Kidney glomerular epithelial cell (primary cell): ENCODE data around the gene CFAP119.
"Not testable (repeated sequence)": the region's sequence is repeated elsewhere in the genome, so short reads cannot be mapped to it uniquely, and the experiment has no call there.

Experiments
- DNase-seq: peaks from one replicate; lab custom pipeline; 2025; lab: John Stamatoyannopoulos, UW

The CFAP119 gene

GRCh38 chr16:30761928-30762902 is at the start of gene CFAP119, which contains the start of gene RNF40:
Gene CFAP119 (minus strand): TSS chr16:30762062. CDS start chr16:30761748, 314 bp downstream.
Gene RNF40 (plus strand): TSS chr16:30762322. CDS start chr16:30762546, 224 bp downstream.
- peak; percentile 98 for DNase-seq

- DNase-seq, result not testable (repeated sequence)
Observed at GRCh38 chr16:30809675-30810074, 47.8 kb upstream of the CFAP119 start.

- not testable (repeated sequence) for DNase-seq
Observed at GRCh38 chr16:30808890-30809426, 47.1 kb upstream of the CFAP119 start.

DNA sequence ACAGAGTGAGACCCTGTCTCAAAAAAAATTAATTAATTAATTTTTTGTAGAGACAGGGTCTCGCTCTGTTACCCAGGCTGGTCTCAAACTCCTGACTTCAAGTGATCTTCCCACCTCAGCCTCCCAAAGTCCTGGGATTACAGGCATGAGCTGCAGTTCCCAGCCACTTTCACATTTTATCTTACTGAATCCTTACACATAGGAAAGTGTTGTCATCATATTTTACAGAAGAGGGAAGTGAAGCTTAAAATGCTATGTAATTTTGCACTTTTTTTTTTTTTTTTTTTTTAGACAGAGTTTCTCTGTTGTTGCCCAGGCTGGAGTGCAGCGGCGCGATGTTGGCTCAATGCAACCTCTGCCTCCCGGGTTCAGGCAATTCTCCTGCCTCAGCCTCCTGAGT is 46.3 kb upstream of the CFAP119 start:
- no peak for DNase-seq

DNA sequence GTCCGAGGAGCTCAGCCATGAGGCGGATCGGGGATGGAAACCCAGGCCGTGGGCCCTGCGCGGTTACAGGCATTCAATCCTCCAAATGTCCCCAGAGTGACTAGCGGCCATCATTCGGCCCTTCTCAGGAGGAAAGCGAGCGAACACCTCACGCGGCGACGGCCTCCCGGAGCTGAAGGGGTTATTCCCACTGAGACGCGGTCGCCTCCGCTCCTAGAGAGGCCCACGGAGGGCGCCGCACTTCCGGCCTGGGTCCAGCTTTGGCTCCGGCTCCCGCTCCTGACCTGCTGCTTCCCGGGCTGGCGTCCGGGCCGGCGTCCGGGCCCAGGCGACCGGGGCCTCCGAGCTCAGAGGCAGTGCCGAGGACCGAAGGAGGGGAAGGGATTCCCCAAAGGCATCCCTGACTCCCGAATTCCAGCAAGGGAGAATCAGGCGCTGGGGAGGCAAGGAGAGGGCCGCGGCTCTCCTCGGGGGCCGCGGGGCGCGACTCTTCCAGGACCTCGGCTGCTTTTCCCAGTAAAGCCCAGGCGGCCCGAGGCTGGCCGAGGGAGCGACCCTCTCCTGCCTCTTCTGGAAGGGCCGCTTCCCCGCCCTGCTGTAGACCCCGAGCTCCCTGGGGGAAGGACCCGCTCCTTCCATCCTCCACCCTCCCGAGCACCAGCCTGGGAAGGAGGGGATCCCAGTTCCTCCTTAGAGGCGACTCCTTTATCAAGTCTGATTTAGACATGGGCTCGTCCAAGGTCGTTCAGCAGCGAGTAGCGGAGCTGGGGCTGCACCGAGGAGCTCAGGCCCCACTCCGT is 43.7 kb upstream of the CFAP119 start:
- peak; percentile 74 for DNase-seq

DNA sequence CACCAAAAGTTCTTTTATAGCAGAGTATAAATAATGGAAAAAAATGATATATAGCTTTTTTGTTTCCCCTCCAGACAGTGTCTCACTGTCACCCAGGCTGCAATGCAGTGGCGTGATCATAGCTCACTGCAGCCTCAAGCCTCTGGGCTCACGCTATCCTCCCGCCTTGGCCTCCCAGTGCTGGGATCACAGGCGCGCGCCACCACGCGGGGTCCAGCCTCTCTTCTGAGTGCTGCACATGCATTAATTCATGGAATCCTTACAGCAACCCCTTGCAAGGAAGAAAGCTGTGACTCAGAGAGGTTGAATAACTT is 43.2 kb upstream of the CFAP119 start:
- no peak for DNase-seq

DNA sequence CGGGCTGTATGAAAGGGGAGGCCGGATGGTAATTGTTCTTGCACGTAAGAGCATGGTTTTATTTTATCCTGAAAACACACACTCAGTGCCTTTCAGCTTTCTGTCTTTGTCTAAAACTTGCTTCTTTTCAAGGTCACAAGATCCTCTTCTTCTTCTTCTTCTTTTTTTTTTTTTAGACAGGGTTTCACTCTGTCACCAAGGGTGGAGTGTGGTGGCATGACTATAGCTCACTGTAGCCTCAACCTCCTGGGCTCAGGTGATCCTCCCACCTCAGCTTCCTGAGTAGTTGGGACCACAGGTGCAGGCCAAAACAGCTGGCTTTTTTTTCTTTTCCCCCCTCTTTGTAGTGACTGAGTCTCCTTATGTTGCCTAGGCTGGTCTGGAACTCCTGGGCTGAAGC is 41.1 kb upstream of the CFAP119 start:
- DNase-seq, result no peak

- DNase-seq, result no peak
Observed at GRCh38 chr16:30797670-30798309, 35.9 kb upstream of the CFAP119 start.

- DNase-seq, result no peak
Observed at GRCh38 chr16:30794634-30795033, 32.8 kb upstream of the CFAP119 start.

DNA sequence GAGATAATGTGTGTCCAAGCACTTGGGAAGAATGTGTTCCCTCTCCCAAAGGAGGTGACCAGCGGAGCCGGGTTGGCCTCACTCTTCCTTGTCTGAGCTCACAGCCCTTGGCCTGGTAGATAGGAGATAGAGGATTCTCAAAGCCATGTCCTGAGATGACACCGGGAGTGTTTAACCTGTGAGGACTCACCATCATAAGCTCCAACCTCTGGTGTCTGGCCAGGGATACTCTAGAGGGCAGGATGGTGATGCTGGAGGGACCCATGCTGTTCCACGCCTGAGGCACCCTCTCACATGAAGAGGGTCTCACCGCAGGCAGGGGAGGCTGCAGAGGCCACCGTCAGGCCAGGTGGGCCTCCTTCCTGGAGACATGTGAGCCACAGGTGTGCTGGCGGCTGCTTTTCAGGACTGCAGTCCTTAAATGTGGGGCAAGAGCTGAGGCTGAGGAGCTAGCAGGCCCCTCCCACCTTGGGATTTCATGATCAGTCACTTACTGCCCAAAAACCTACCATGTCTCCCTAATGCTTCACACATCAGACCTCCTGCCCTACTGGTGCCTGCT is 31.7 kb upstream of the CFAP119 start:
- no peak for DNase-seq

DNA sequence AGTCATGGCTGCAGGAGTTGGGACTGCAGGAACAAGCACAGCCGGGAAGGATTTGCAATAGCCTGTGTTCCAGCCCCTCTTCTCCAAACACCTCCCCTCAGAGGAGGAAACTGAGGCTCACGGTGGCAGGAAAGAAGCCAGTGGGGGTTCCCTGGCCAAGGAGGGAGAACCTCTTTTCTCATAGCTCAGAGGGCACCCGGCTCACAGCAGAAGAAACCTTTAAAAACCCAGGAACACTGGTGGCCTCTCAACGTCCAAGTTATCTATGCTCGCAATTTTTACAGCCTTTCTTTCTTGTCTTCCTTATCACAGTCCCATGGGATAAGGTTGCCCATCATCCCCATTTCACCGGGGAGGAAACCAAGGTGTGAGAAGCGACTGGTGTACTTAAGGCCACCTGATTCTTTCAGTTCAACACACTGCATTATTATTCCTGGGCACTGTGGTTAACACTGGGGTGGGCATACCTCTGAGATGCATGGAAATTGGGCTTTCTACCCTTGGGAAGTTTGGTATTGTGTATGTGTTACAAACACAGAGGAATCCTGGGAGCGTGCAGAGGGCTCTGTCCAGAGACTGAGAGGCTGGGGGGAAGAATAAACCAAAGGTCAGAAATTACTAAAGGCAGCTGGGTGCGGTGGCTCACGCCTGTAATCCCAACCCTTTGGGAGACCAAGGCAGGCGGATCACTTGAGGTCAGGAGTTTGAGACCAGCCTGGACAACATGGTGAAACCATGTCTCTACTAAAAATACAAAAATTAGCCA is 25.9 kb upstream of the CFAP119 start:
- DNase-seq, result peak; percentile 5

- peak; percentile 20 for DNase-seq
Observed at GRCh38 chr16:30786936-30787612, 25.2 kb upstream of the CFAP119 start, which contains the start of gene ZNF629. Gene ZNF629 (minus strand): TSS chr16:30787205. CDS start chr16:30784482, 2,723 bp downstream.

GRCh38 chr16:30786115-30786935 is 24.5 kb upstream of the CFAP119 start:
- DNase-seq, result peak; percentile 26

DNA sequence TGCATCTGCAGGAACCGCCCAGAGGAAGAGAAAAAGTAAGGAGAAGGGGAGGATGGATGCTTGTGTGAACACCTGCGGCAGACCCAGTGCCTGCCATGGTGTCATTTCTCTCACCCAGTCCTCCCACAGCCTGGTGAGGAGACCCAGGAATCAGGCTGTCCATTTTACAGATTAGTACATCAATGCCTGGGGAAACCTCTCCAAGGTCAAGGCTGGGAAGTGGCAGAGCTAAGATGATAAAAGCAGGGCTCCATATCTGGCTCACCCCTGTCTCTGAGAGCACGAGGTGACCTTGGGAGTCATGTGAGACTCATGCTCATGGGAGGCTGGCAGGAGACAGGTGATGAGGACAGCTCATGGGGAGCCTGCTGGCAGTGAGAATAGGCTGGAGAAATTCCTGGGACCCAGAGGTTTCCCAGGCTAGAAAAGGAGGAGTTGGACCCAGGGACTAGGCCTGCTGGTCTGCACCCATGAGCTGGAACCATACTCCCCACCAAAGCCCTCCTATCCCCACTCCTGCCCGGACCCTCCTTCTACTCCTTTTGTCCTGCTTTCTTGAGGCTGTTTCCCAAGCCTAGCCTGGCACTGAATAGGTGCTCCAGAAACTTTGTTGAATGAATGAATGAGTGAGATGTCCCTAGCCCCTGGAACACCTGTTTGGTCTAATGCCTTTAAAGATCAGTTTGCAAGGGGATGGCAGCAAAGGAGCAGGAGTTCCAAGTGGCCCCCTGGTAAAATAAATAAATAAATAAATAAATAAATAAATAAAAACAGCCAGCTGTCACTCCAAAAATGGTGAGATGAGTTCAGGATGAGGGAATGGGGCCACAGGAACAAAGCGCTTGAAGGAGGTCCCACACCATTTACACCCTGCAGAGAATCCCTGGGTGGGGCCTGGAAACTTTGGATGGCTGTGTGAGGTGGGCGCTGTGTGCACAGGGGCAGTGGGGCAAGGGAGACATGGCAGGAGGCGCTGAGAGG is 23.6 kb upstream of the CFAP119 start:
- no peak for DNase-seq

- no peak for DNase-seq
Observed at GRCh38 chr16:30784215-30784614, 22.4 kb upstream of the CFAP119 start.

DNA sequence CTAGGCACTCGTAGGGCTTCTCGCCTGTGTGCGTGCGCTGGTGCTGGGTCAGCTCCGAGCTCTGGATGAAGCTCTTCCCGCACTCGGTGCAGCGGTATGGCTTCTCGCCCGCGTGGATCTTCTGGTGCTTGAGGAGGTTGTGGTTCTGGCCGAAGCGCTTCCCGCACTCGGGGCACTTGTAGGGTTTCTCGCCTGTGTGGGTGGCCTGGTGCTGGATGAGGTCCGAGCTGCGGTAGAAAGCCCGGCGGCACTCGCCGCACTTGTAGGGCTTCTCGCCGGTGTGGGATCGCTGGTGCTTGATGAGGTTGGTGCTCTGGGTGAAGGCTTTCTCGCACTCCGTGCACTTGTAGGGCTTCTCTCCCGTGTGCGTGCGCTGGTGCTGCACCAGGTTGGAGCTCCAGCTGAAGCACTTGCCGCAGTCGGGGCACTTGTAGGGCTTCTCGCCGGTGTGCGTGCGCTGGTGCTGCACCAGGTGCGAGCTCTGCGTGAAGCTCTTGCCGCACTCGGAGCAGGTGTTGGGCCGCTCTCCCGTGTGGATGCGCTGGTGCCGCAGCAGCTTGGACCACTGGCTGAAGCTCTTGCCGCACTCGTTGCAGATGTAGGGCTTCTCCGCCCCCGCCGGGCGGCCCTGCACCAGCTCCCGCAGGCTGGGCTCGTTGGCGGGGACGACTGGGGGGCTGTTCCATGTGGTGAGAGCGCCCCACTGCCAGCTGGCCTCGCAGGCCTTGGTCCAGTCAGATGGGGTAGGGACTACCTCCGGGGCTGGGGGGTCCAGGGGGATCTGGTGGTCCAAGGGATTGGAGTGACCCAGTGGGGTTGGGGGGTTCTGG is 21.6 kb upstream of the CFAP119 start:
- DNase-seq, result no peak
